K562 (cell line): Measurements from ENCODE around the gene PFDN4. TPM values are rescaled to one million over a fixed set of nuclear protein-coding genes. Genes with fewer than 3 reads are reported as not detected.
A peak's percentile ranks its signal among the peaks of the same experiment; 100 is the strongest.

ENCODE experiments used
- ATAC-seq: fragments of 200-7000 bp; cut with Tn5 transposase; 3 replicates; pipeline ENCODE4 v1.9.1; 2020; ENCODE audit warnings: moderate library complexity
- BruUV-seq: library from RNA; stranded (reverse); fragments of 400-500 nt; replicated peaks from 2 replicates; lab custom pipeline; 2021; lab: Mats Ljungman, UMichigan
- CTCF ChIA-PET: fragments of 300-600 bp; formaldehyde crosslinking; extraction: SDS; loops from one replicate; lab custom pipeline; 2021; ENCODE audit warnings: low intra/inter-chr PET ratio; lab: Yijun Ruan, JAX
- POLR2A ChIA-PET: fragments of 300-600, 350-650 bp; sonication (Branson Sonifier 250); formaldehyde crosslinking; extraction: SDS; loops from one replicate; lab custom pipeline; 2021; ENCODE audit warnings: antibody characterized with exemption, inconsistent platforms; lab: Yijun Ruan, JAX
- DNase-seq, 4 experiments: peaks; one replicate each; pipeline versions ENCODE4 v3.0.0 to v3.0.0-alpha.2; 2011 to 2018; ENCODE audit warnings: low spot score in 3 of 4, mixed read lengths in 3 of 4; ENCODE audit errors: extremely low read depth in 1 of 4
- FAIRE-seq: peaks from 2 replicates; lab custom pipeline; 2011; peaks lifted over from hg19 to GRCh38; lab: Jason Lieb, UNC
- H2AFZ ChIP-seq: 2 replicates; pipeline ENCODE4 v1.6.0; 2011; ENCODE audit warnings: low read depth, low read length, control low read depth, inconsistent platforms
- H3K27ac ChIP-seq: fragments of 200-600 bp; 3 replicates; pipeline ENCODE4 v1.8.0; 2011; ENCODE audit warnings: low read depth, mild to moderate bottlenecking, control low read depth, inconsistent platforms, low read length, moderate library complexity, mixed read lengths; ENCODE audit errors: extremely low read depth
- H3K27me3 ChIP-seq, 2 experiments: fragments of 300-600 bp in 1 of 2; 2 replicates in 1 of 2; 3 replicates in 1 of 2; pipeline versions ENCODE4 v1.6.0 to v1.8.0; 2011; ENCODE audit warnings: inconsistent platforms in 2 of 2, low read length in 2 of 2, mild to moderate bottlenecking in 1 of 2, mixed read lengths in 1 of 2, moderate library complexity in 1 of 2; ENCODE audit not compliant: control insufficient read depth in 2 of 2, insufficient read depth in 2 of 2
- H3K36me3 ChIP-seq: fragments of 300-600 bp; 3 replicates; pipeline ENCODE4 v1.8.0; 2011; ENCODE audit warnings: mild to moderate bottlenecking, low read length, inconsistent platforms; ENCODE audit not compliant: control insufficient read depth, insufficient read depth
- H3K4me1 ChIP-seq, 2 experiments: fragments of 200-600 bp in 1 of 2; replicated peaks in 1 of 2; 2 replicates in 1 of 2; 3 replicates in 1 of 2; pipeline versions ENCODE4 v1.5.1 to v1.8.0; 2011; ENCODE audit warnings: inconsistent platforms in 2 of 2, low read length in 2 of 2, mild to moderate bottlenecking in 1 of 2, mixed read lengths in 1 of 2, moderate library complexity in 1 of 2; ENCODE audit not compliant: control insufficient read depth in 2 of 2, insufficient read depth in 2 of 2
- H3K4me2 ChIP-seq: 2 replicates; pipeline ENCODE4 v1.6.1; 2011; ENCODE audit warnings: low read length, control low read depth, inconsistent platforms, mixed read lengths; ENCODE audit not compliant: insufficient read depth
- H3K4me3 ChIP-seq: fragments of 200-600 bp; sonication (generic), shearing (Covaris generic); 2 replicates; pipeline ENCODE4 v1.5.1; 2016; ENCODE audit warnings: control low read depth, inconsistent platforms
- H3K79me2 ChIP-seq: fragments of 200-600 bp; 3 replicates; pipeline ENCODE4 v1.8.0; 2011; ENCODE audit warnings: low read length, inconsistent platforms; ENCODE audit not compliant: control insufficient read depth, insufficient read depth
- H3K9ac ChIP-seq, 2 experiments: 2 replicates each; pipeline versions ENCODE4 v1.6.0 to v1.6.1; 2011; ENCODE audit warnings: low read depth in 2 of 2, low read length in 2 of 2, control low read depth in 1 of 2, inconsistent platforms in 1 of 2, mild to moderate bottlenecking in 1 of 2, mixed read lengths in 1 of 2; ENCODE audit not compliant: insufficient read depth in 1 of 2
- H3K9me1 ChIP-seq: one replicate; pipeline ENCODE4 v1.6.0; 2011; ENCODE audit warnings: inconsistent platforms, mild to moderate bottlenecking, low read length, moderate library complexity; ENCODE audit not compliant: control insufficient read depth, insufficient read depth
- H3K9me3 ChIP-seq: replicated peaks from 2 replicates; pipeline ENCODE4 v1.5.1; 2011; ENCODE audit warnings: low read depth, low read length, inconsistent platforms; ENCODE audit not compliant: control insufficient read depth, insufficient read depth
- H4K20me1 ChIP-seq: replicated peaks from 2 replicates; pipeline ENCODE4 v1.6.1; 2011; ENCODE audit warnings: low read length, inconsistent platforms, mixed read lengths; ENCODE audit not compliant: control insufficient read depth, insufficient read depth
- TFAP4 ChIP-seq: sonication (generic); formaldehyde crosslinking; IDR thresholded peaks from 2 replicates; pipeline ENCODE4 v1.8.0; 2022; ENCODE audit warnings: missing genetic modification reagents, mild to moderate bottlenecking, moderate library complexity, borderline replicate concordance
- ZBTB11 ChIP-seq, 3 experiments: fragments of 200-800 bp in 1 of 3; fragments of 250-450 bp in 1 of 3; fragments of 450-650 bp in 1 of 3; sonication (Bioruptor Pico) in 1 of 3; sonication (Bioruptor generic) in 1 of 3; formaldehyde crosslinking in 1 of 3; IDR thresholded peaks; 2 replicates each; pipeline versions ENCODE4 v1.6.1 to v1.8.0; 2016 to 2022; ENCODE audit warnings: mild to moderate bottlenecking in 2 of 3, missing genetic modification characterization in 2 of 3, missing compliant biosample characterization in 1 of 3, moderate library complexity in 1 of 3
- ZNF280A ChIP-seq: fragments of 450-650 bp; IDR thresholded peaks from 2 replicates; pipeline ENCODE4 v1.6.1; 2018; ENCODE audit warnings: mild to moderate bottlenecking, low read depth; ENCODE audit not compliant: partially characterized antibody
- WGBS: fragments of 100-300 bp; shearing (Covaris generic); methylation state at CpG from one replicate; pipeline ENCODE4 v1.1.6; 2016; ENCODE audit warnings: low coverage, mixed read lengths; ENCODE audit not compliant: insufficient coverage; ENCODE audit errors: missing lambda C conversion rate; 5-methylcytosine and 5-hydroxymethylcytosine counted together
- in situ Hi-C: fragments of 300-500 bp; cut with MboI; formaldehyde crosslinking; loops from 4 replicates; pipeline ENCODE4 v1.15.0; 2018; ENCODE audit warnings: inconsistent platforms, mixed read lengths
- intact Hi-C: fragments of 100-400 bp; cut with micrococcal nuclease; formaldehyde crosslinking; loops from 2 replicates; pipeline ENCODE4 v1.14.2; 2022
- polyA plus RNA-seq, 8 experiments: library from polyadenylated mRNA; depleted of rRNA in 4 of 8; stranded (reverse) in 5 of 8; unstranded in 3 of 8; fragments of >200 nt; fragmentation: Nextera tagmentation in 2 of 8; fragmentation: Illumina TruSeq in 1 of 8; extraction: Ambion mirVana in 2 of 8; extraction: Trizol in 1 of 8; gene quantifications; 2 replicates each; pipeline versions ENCODE4 v1.2.1 to v1.2.3, GENCODE V29; 2011 to 2014; ENCODE audit warnings: inconsistent platforms in 1 of 8, missing spikeins in 1 of 8
- total RNA-seq, 7 experiments: library from RNA; depleted of rRNA in 6 of 7; stranded (reverse); fragments of >200 nt in 6 of 7; fragmentation: Illumina TruSeq in 2 of 7; extraction: Trizol in 2 of 7; gene quantifications; 2 replicates each; pipeline versions ENCODE4 v1.2.1 to v1.2.3, GENCODE V29; 2011 to 2021; ENCODE audit warnings: low replicate concordance in 1 of 7

Gene PFDN4
- total and polyA plus RNA-seq, 9 of the 15 experiments (the other 6 are each of a cell fraction or from before 2014, with no cell fraction given): 60.1 to 214 (median 122) TPM

- Histone ChIP-seq H3K9me1 (no peaks in the 10 kb centered on the region), H4K20me1 (no peaks in the 10 kb centered on the region), H3K36me3 (no peaks in the 10 kb centered on the region), H3K4me2 (no peak overlapping the region), H3K79me2 (no peaks in the 10 kb centered on the region), H2AFZ (no peak overlapping the region), H3K9me3 (no peaks in the 10 kb centered on the region), H3K4me1 (peaks cover 0 to 13% of the 10 kb centered on the region in 2 experiments; a peak in 2 of 5 replicates), H3K27me3 (peaks cover 44 to 45% of the 10 kb centered on the region in 2 experiments), H3K27ac (no peak overlapping the region), H3K9ac (no peak overlapping the region), H3K4me3 (no peak overlapping the region)
- no peak for FAIRE-seq
- BruUV-seq: no TSS peak
- DNase-seq: no peak
- ChIA-PET CTCF (no interaction called here), POLR2A (no interaction called here)
- ATAC-seq: no peak
- 5% methylated on average over 18 of the region's 18 CpGs for WGBS
- intact Hi-C loops (no loop called here), in situ Hi-C loops (no loop called here)
- TF ChIP-seq ZBTB11 (CRISPR knock-in tag; IDR thresholded peaks at IDR 0.05) (peak in 1 of 3 experiments; percentile 87; a peak in 2 of 6 replicates), ZNF280A (no peak), TFAP4 (no peak)
These were observed 33.3 kb upstream of the PFDN4 start for GRCh38 chr20:54174457-54175175.
